WTC11 (cell line): ENCODE measurements around the gene RAB3GAP1. TPM values are rescaled to one million over a fixed set of nuclear protein-coding genes. Genes with fewer than 3 reads are reported as not detected.

Experiments used
- ATAC-seq: fragments of 200-7000 bp; cut with Tn5 transposase; 2 replicates; pipeline ENCODE4 v1.10.0; 2021; ENCODE audit warnings: mild to moderate bottlenecking, moderate library complexity
- CTCF ChIA-PET: fragments of 300-600 bp; sonication (Branson Sonifier 250); formaldehyde crosslinking; loops from one replicate; lab custom pipeline; 2021; ENCODE audit warnings: antibody characterized with exemption; lab: Charles Lee
- POLR2A ChIA-PET: fragments of 350-600 bp; sonication (Branson Sonifier 250); formaldehyde crosslinking; loops from one replicate; lab custom pipeline; 2021; ENCODE audit warnings: antibody characterized with exemption; lab: Charles Lee
- DNase-seq: peaks from one replicate; pipeline ENCODE4 v3.0.0; 2021; ENCODE audit warnings: low spot score
- H3K27ac Mint-ChIP-seq: 2 replicates; pipeline ENCODE4 v1.8.0; 2021; ENCODE audit warnings: mixed read lengths
- H3K27me3 Mint-ChIP-seq: 2 replicates; pipeline ENCODE4 v1.8.0; 2021; ENCODE audit warnings: low read depth, mild to moderate bottlenecking, moderate library complexity, mixed read lengths
- H3K36me3 Mint-ChIP-seq: 2 replicates; pipeline ENCODE4 v1.8.0; 2021; ENCODE audit warnings: mixed read lengths
- H3K4me1 Mint-ChIP-seq: 2 replicates; pipeline ENCODE4 v1.8.0; 2022; ENCODE audit warnings: mixed read lengths
- H3K4me3 Mint-ChIP-seq: 2 replicates; pipeline ENCODE4 v1.8.0; 2021; ENCODE audit warnings: mild to moderate bottlenecking, moderate library complexity, mixed read lengths
- H3K9me3 Mint-ChIP-seq: 2 replicates; pipeline ENCODE4 v1.8.0; 2021; ENCODE audit warnings: mixed read lengths
- ARID4B ChIP-seq: sonication (generic); formaldehyde crosslinking; IDR thresholded peaks from 2 replicates; pipeline ENCODE4 v1.8.0; 2023; ENCODE audit warnings: missing genetic modification reagents, mild to moderate bottlenecking, borderline replicate concordance
- CREB1 ChIP-seq: sonication (generic); formaldehyde crosslinking; IDR thresholded peaks from 2 replicates; pipeline ENCODE4 v1.8.0; 2023; ENCODE audit warnings: mild to moderate bottlenecking, missing genetic modification reagents
- CREM ChIP-seq: sonication (generic); formaldehyde crosslinking; IDR thresholded peaks from 2 replicates; pipeline ENCODE4 v1.8.1; 2022; ENCODE audit warnings: mild to moderate bottlenecking, missing genetic modification reagents, moderate library complexity
- E2F1 ChIP-seq: sonication (generic); formaldehyde crosslinking; IDR thresholded peaks from 2 replicates; pipeline ENCODE4 v1.8.0; 2022; ENCODE audit warnings: mild to moderate bottlenecking, missing genetic modification reagents
- E2F4 ChIP-seq: sonication (generic); formaldehyde crosslinking; IDR thresholded peaks from 2 replicates; pipeline ENCODE4 v1.8.1; 2022; ENCODE audit warnings: low read depth, mild to moderate bottlenecking, moderate library complexity, missing genetic modification reagents, borderline replicate concordance
- ESRRA ChIP-seq: sonication (generic); formaldehyde crosslinking; IDR thresholded peaks from 2 replicates; pipeline ENCODE4 v1.8.1; 2022; ENCODE audit warnings: mild to moderate bottlenecking, missing genetic modification reagents, borderline replicate concordance
- FOXP4 ChIP-seq: sonication (generic); formaldehyde crosslinking; IDR thresholded peaks from 2 replicates; pipeline ENCODE4 v1.8.0; 2022; ENCODE audit warnings: mild to moderate bottlenecking, missing genetic modification reagents
- HMGXB4 ChIP-seq: sonication (generic); formaldehyde crosslinking; IDR thresholded peaks from 2 replicates; pipeline ENCODE4 v1.8.1; 2023; ENCODE audit warnings: mild to moderate bottlenecking, moderate library complexity, missing genetic modification reagents
- KAT7 ChIP-seq: sonication (generic); formaldehyde crosslinking; IDR thresholded peaks from 2 replicates; pipeline ENCODE4 v1.8.1; 2023; ENCODE audit warnings: missing genetic modification reagents, mild to moderate bottlenecking, borderline replicate concordance
- MAX ChIP-seq: sonication (generic); formaldehyde crosslinking; IDR thresholded peaks from 2 replicates; pipeline ENCODE4 v1.8.0; 2022; ENCODE audit warnings: mild to moderate bottlenecking, missing genetic modification reagents
- MLX ChIP-seq: sonication (generic); formaldehyde crosslinking; IDR thresholded peaks from 2 replicates; pipeline ENCODE4 v1.8.1; 2023; ENCODE audit warnings: mild to moderate bottlenecking, missing genetic modification reagents, moderate library complexity
- MXD4 ChIP-seq: fragments of 250-450 bp; sonication (Bioruptor Pico); IDR thresholded peaks from 2 replicates; pipeline ENCODE4 v1.8.0; 2021; ENCODE audit warnings: mild to moderate bottlenecking, moderate library complexity, borderline replicate concordance
- MYBL2 ChIP-seq: sonication (generic); formaldehyde crosslinking; IDR thresholded peaks from 2 replicates; pipeline ENCODE4 v1.8.1; 2023; ENCODE audit warnings: mild to moderate bottlenecking, moderate library complexity, missing genetic modification reagents
- RORB ChIP-seq: fragments of 250-450 bp; sonication (Bioruptor Pico); IDR thresholded peaks from 2 replicates; pipeline ENCODE4 v1.9.0; 2021; ENCODE audit warnings: mild to moderate bottlenecking
- SMAD4 ChIP-seq: sonication (generic); formaldehyde crosslinking; IDR thresholded peaks from 2 replicates; pipeline ENCODE4 v1.8.0; 2022; ENCODE audit warnings: mild to moderate bottlenecking, missing genetic modification reagents
- SP1 ChIP-seq: sonication (generic); formaldehyde crosslinking; conservative IDR thresholded peaks from 2 replicates; pipeline ENCODE4 v1.8.1; 2022; ENCODE audit warnings: missing genetic modification reagents
- TCF7 ChIP-seq: sonication (generic); formaldehyde crosslinking; IDR thresholded peaks from 2 replicates; pipeline ENCODE4 v1.8.0; 2022; ENCODE audit warnings: mild to moderate bottlenecking, low read depth, missing genetic modification reagents, moderate library complexity
- TEAD4 ChIP-seq: sonication (generic); formaldehyde crosslinking; IDR thresholded peaks from 2 replicates; pipeline ENCODE4 v1.8.0; 2022; ENCODE audit warnings: mild to moderate bottlenecking, missing genetic modification reagents
- TP53 ChIP-seq: sonication (generic); formaldehyde crosslinking; IDR thresholded peaks from 2 replicates; pipeline ENCODE4 v1.8.1; 2023; ENCODE audit warnings: mild to moderate bottlenecking, missing genetic modification reagents
- USF2 ChIP-seq: sonication (generic); formaldehyde crosslinking; IDR thresholded peaks from 2 replicates; pipeline ENCODE4 v1.8.1; 2023; ENCODE audit warnings: mild to moderate bottlenecking, missing genetic modification reagents, moderate library complexity
- ZBTB21 ChIP-seq: sonication (generic); formaldehyde crosslinking; IDR thresholded peaks from 2 replicates; pipeline ENCODE4 v1.8.1; 2023; ENCODE audit warnings: mild to moderate bottlenecking, missing genetic modification reagents, borderline replicate concordance
- ZNF396 ChIP-seq: fragments of 250-450 bp; sonication (Bioruptor Pico); IDR thresholded peaks from 2 replicates; pipeline ENCODE4 v1.8.0; 2021; ENCODE audit warnings: mild to moderate bottlenecking, moderate library complexity, borderline replicate concordance
- ZNF423 ChIP-seq: fragments of 250-450 bp; sonication (Bioruptor Pico); IDR thresholded peaks from 2 replicates; pipeline ENCODE4 v2.1.2; 2022; ENCODE audit warnings: mild to moderate bottlenecking, moderate library complexity
- total RNA-seq: library from RNA; stranded (reverse); gene quantifications from 3 replicates; pipeline ENCODE4 v1.2.3, GENCODE V29; 2021

The RAB3GAP1 gene
- total RNA-seq, 1 experiment from 2014 or later = 27.6 TPM

- TF ChIP-seq ARID4B (CRISPR knock-in tag) = no peak
- TF ChIP-seq E2F4 (CRISPR knock-in tag) = no peak
- no peak for TF ChIP-seq TCF7 (CRISPR knock-in tag)
- no peak for TF ChIP-seq TP53 (CRISPR knock-in tag)
- TF ChIP-seq SMAD4 (CRISPR knock-in tag) = no peak
- no peak for TF ChIP-seq MYBL2 (CRISPR knock-in tag)
- TF ChIP-seq KAT7 (CRISPR knock-in tag) = no peak
- TF ChIP-seq FOXP4 = no peak
- no peak for TF ChIP-seq ESRRA (CRISPR knock-in tag)
- TF ChIP-seq HMGXB4 (CRISPR knock-in tag) = no peak
- TF ChIP-seq ZNF423 = no peak
- no peak for TF ChIP-seq SP1 (CRISPR knock-in tag)
Observed at GRCh38 chr2:135095591-135095990, 43.5 kb downstream of the RAB3GAP1 start (continued).

- Mint-ChIP-seq H3K27me3 (no peaks in the 10 kb centered on the region), H3K4me1 (no peaks in the 10 kb centered on the region), H3K36me3 (peaks cover 11% of the 10 kb centered on the region; the same call in 1 of the 2 replicates), H3K27ac (no peak overlapping the region), H3K9me3 (no peaks in the 10 kb centered on the region), H3K4me3 (no peak overlapping the region)
- no peak for TF ChIP-seq MLX (CRISPR knock-in tag)
- no peak for TF ChIP-seq ESRRA (CRISPR knock-in tag)
- no peak for TF ChIP-seq MAX
- TF ChIP-seq CREM (CRISPR knock-in tag) = no peak
- TF ChIP-seq E2F1 (CRISPR knock-in tag) = no peak
- TF ChIP-seq RORB = no peak
- no peak for TF ChIP-seq KAT7 (CRISPR knock-in tag)
- no peak for TF ChIP-seq USF2 (CRISPR knock-in tag)
- no peak for TF ChIP-seq ZNF396 (CRISPR knock-in tag)
- TF ChIP-seq SMAD4 (CRISPR knock-in tag) = no peak
- no peak for TF ChIP-seq ZBTB21 (CRISPR knock-in tag)
- no peak for TF ChIP-seq CREB1 (CRISPR knock-in tag)
- TF ChIP-seq TEAD4 (CRISPR knock-in tag) = no peak
- no peak for TF ChIP-seq MXD4 (CRISPR knock-in tag)
- DNase-seq (no peak), ATAC-seq (no peak)
- CTCF ChIA-PET = no interaction called here
- POLR2A ChIA-PET = no interaction called here
Observed at GRCh38 chr2:135096665-135097446, 44.8 kb downstream of the RAB3GAP1 start.
